HG03457 (cell line): Measurements from ENCODE around the gene SNED1.
"Not testable (repeated sequence)": the region's sequence is repeated elsewhere in the genome, so short reads cannot be mapped to it uniquely, and the experiment has no call there.

Experiments used
- ATAC-seq: cut with Tn5 transposase; IDR thresholded peaks from one replicate; pipeline ENCODE4 v1.9.1; 2021; ENCODE audit warnings: moderate number of reproducible peaks; ENCODE audit not compliant: unreplicated experiment

Gene SNED1

DNA sequence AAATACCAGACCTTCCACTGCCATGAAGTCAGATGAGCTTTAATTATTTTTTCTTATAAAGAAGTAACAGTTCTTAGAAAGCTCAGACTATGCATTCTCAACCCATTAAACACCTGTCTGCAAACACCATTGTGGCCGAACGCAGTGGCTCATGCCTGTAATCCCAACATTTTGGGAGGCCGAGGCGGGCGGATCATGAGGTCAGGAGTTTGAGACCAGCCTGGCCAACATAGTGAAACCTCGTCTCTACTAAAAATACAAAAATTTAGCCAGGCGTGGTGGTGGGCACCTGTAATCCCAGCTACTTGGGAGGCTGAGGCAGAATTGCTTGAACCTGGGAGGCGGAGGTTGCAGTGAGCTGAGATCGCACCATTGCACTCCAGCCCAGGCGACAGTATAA lies 106.2 kb downstream of the SNED1 start:
- ATAC-seq = not testable (repeated sequence)

DNA sequence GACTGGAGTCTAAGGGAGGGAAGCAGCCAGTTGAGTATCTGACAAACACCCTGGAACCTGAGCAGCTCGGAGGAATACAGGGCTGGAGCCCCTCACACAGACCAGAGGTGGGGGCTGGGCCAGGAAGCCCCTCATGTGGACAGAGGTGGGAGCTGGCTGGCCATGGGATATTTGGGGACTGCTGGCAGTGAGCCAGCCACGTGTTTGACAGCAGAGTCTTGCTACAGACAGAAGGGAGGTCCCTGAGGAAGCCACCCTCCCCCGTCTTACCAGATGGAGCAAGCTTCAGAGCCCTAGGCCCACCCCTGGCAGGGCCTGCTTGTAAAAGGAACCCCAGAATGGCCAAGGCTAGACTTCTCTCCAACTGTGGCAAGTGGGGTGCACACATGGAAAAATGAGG lies 107.2 kb downstream of the SNED1 start:
- ATAC-seq = no peak

DNA sequence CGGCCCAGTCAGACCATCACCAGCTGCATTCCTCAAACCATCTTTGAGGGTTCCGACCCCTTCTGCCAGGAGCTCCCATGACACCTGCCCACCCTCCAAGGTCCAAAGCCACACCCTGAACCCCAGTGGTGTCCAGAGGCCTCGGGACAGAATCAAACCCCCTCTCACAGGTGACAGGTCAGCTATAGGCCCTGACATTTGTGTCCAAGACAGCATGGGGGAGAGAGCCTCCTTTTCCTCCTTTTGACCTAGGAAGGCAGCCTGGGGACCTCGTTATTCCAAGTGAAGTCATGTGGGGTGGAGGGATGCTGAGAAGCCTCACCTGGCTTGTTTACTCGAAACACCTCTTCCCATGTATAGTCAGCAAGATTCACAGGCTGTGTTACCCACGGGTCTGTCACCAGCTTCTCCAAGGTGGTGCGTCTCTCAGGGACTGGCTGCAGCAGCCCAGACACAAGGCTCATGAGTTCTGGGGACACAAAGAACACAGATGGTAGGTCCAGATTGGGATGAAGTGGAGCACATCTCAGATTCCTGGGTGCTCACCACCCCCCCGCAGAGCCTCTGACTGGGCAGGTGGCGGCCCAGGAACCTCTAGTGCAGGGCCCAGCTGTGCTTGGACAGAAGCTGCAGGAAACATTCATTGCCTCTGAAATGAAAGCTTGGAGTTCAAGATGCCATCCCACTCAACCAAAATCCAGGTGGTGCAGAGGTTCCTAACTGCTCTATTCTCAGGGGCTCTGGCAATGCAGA lies 108.8 kb downstream of the SNED1 start:
- ATAC-seq = no peak

DNA sequence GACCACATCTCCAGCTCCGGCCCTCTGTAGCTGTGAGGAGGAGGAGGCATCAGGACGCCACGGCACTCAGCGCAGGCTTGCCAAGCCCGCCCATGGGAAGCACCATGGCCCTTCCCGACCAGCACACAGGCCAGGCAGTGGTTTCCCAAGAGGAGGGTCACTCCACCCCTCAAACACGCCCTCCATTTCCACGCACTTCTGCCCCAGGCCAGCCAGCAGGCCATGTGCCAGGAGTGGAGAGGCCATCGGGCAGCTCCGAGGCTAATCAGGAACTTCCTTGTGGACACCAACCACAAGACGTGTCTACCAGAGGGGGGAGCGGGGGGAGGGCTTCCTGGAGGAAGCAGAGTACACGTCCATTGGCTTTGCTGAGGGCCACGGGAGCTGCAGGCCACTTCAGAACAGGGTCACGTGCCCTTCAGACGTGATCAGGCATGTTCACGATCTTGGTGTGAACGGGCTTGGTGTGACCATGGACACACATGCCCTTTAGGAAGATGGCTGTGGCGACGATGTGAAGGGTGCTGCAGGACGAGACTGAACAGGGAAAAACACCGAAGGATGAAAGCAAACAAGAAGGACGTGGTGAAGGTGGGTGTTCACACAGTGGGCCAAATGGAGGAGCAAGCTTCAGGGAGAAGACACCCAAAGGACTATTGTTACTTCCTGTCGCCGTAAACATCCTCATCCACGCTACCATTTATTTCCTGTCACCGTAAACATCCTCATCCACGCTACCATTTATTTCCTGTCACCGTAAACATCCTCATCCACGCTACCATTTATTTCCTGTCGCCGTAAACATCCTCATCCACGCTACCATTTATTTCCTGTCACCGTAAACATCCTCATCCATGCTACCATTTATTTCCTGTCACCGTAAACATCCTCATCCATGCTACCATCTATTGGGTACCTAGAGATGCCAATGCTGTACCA lies 110.1 kb downstream of the SNED1 start:
- ATAC-seq = no peak

DNA sequence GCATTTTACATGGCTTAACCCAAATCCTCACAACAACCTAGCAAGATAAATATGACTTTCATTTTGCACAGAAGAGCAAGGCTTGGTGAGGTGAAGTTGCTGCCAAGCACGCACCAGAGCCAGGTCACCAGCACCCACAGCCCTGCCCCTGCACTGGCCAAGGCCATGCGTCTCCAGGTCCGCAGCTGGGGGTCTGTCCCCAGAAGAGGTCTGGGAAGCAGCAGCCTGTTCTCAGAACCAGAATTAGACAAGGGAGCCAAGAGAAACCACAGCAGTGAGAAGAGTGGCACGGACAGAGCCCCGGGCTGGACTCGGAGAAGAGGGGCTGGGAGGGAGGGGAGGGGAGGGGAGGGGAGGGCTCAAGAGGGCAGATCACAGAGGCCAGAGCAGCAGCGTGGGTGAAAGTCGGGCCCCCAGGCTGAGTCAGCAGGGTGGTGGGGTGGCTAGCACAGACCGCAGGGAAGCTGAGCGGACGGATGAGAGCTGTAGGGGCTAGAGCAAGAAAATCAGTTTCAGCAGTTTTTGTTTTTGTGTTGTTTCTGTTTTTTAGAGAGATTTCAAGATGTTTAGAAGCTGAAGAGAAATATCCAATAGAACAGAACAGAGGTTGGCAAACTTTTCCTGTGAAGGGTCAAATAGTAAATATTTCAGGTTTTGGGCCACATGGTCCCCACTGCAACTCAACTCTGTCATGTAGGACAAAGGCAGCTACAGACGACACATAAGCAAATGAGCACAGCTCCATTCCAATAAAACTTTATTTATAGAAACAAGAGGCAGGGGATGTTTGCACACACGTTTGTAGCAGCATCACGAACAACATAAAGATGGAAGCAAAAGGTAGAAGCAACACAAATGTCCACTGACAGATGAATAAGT lies 111.0 kb downstream of the SNED1 start:
- no peak for ATAC-seq

DNA sequence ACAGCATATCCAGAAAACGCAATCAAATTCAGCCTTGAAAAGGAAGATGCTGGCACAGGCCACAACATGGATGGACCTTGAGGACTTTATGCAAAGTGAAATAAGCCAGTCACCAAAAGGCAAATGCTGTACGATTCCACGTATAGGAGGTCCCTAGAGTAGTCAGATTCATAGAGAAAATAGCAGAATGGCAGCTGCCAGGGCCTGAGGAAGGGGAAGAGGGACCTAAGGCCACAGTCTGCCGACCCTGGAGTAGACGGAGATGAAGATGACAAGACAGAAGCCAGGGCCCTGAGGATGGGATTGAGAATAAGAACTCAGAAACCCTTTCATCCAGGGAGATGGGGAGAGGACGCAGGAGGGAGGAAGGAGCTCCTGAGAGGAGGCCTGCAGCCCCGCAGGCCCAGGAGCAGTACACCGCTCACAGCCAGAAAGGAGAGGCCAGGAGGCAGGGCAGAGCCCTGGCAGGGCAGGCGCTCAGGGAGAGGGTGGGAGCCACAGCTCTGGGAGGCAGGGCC lies 111.7 kb downstream of the SNED1 start:
- no peak for ATAC-seq

DNA sequence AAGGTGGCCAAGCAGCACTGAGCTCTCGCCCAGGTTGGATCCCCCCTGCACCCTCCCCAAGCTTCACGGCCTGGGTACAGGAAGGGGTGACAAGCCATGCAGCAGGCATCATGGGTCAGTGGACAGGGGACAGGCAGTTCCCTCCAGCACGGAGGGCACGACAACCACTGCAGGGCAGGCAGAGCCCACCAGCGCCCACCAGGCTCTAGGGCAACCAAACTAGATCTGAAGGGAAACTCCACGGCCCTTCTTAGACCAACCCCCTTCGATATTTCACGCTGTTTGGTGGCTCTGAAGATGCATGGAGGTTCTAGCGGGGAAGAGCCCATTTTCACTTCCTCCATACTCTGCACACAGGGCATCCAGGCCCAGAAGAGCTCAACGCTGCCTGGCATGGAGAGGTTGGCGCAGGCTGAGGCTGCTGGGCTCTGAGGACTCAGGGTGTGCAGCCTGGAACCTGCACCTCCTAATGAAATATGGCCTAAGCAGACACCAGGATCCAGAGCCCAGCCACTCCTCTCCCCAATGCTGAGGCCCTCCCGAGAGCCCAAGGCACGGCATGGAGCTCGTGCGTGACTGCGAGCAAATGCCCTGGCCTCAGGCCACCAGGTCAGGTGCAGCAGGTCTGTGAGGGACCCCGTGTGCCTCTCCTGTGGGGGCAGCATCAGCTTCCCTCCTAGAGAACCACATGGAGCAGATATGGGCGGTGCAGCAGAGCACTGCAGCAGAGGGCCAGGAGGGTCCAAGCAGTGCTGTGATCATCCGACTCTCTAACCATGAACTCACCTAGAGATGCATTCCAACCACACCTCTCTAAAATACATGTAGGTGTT lies 112.4 kb downstream of the SNED1 start:
- ATAC-seq = peak; percentile 26

DNA sequence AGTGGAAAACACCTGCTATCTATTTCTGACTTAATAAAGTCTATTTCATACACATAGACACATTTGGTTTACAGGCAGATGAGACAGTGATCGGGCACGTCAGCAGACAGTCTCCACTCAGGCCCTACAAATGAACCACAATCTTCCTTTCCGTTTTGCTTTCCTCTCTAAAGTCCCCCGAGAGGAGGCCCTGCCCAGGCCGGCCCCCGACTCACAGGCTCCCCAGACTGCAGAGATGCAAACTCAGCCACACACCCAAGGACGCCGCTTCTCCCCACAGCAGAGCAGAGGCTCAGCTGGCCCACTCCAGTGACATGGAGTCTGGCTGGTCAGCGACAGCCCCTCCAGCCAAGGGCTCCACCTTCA lies 113.0 kb downstream of the SNED1 start:
- ATAC-seq = peak; percentile 41

DNA sequence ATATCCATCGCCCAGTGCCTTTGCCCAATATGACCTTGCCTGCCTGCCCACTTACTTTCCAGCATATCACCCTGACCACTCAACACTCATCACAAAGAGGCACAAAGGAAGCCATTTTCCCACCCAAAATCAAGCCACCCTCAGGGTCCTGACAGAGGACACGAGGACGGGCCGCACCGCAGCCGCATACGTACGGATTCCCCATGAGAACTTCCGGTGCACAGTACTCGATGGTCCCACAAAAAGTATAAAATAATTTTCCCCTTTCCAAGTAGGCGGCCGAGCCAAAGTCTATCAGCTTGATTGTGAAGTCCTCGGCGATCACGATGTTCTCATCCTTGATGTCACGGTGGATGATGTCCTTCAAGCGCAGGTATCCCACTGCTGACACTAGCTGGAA lies 113.6 kb downstream of the SNED1 start:
- no peak for ATAC-seq

DNA sequence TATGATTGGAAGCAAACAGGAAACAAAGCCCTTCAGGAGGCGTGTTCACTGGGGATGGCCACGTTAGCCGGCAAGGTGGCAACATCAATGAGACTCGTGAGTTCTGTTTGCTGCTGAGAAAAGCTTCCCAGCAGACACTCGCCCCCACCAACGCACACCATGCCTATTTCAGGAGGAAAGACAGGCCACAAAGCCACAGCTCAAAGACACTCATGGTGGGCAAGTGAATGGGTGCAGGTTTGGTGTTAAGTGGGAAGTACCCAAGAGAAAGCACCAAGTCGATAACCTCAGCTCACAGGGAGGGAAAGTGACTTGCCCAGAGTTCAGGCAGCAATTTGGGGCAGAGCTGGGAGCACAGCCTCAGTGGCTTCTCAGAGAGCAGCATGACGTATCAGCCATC lies 114.2 kb downstream of the SNED1 start:
- no peak for ATAC-seq

DNA sequence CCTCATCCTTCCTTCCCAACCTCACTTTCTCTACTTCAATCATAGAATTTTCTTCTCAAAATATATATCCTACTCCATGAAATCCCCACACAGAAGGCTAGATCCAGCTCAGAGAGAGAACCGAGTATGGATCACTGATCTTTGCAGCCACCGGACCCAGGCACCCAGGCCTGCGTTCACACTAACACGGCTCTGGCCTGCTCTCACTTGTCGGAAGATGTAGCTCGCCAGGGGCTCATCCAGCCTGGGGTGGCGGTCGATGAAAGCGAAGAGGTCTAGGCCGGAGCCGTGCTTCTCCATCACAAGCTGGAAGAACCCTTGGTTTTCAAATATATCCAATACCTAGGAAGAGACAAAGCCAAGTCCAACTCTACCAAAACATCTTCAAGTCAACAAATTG lies 116.4 kb downstream of the SNED1 start:
- no peak for ATAC-seq

DNA sequence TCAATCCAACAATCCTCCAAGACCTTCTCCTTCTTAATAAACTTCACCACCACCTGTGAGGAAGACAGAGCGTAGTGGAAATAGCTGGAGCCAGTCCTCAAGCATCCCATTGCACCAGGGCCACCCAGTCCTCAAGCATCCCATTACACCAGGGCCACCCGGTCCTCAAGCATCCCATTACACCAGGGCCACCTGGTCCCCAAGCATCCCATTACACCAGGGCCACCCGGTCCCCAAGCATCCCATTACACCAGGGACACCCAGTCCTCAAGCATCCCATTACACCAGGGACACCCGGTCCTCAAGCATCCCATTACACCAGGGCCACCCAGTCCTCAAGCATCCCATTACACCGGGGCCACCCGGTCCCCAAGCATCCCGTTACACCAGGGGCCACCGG lies 116.9 kb downstream of the SNED1 start:
- no peak for ATAC-seq

DNA sequence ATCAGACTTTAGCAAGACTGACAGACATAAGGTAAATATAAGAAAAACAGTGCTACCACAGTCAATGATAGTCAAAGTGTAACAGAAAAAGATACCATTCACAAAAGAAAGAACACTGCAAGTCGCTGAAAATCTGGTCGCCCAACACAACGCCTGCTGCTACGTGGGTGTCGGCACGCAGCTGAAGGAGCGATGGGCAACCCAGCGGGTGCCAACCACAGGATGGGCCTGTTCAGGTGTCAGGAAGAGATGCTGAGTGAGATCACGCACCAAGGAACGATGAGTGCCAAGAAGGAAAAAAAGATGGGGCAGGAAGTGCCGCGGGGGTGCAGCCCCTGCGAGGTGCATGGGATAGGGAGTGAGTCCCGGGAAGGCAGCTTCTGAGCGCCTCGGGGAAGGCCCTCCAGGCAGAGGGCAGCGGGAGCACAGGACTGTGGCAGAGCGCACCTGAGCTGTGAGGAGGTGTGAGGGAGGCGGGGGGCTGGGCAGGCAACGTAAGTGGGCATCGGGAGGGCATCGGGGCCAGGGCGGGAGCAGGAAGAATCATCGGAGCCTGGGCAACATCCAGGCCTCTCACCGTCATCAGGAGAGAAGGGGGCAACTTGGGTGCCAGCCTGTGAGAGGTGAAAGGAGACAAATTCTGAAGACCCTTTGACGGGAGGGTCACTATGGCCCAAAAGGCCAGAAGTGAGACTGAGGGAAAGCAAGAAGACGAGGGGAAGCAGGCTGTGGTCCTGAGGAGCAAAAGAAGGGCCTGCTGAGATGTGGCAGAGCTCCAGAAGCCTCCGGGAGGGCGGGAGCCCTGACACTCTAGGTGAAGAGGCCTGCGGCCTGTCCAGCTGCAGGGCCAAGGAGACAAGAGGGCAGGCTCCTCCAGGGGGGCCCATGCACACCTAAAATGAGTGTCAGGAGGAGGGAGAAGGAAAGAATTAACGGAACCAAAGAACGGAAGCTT lies 118.5 kb downstream of the SNED1 start:
- no peak for ATAC-seq

DNA sequence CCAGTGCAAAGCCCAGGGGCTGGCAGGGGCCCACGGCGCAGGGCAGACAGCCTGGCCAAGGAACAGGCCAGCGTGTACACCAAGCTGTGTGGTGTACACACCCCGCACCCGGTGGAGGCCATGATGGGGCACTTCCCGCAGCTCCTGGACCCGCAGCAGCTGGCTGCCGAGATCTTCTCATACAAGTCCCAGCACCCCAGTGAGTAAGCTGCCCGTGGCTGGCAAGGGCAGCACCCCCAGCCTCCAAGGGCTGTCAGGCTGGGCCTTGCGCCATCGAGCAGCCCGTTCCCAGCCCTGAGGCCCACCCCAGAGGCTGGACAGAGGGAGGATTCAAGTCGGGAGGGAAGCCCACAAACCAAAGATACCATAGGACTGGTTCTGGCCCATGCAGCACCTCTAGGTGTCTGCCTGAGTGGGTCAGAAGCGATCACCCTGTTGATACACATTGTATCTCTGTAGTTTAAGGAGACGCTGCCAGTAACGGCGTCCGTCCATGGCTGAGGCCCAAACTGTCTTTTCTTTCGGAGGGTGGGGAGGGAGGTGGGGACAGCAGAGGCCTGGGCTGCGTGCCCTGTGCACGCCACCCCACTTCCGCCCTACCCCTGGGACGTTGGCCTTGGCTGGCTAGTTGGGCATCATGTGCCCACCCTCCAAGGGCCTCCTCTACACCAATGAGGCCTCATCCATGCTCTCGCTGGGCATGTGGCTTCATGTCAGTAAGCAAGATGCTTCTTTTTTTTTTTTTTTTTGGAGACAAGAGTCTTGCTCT lies 120.5 kb downstream of the SNED1 start:
- no peak for ATAC-seq

DNA sequence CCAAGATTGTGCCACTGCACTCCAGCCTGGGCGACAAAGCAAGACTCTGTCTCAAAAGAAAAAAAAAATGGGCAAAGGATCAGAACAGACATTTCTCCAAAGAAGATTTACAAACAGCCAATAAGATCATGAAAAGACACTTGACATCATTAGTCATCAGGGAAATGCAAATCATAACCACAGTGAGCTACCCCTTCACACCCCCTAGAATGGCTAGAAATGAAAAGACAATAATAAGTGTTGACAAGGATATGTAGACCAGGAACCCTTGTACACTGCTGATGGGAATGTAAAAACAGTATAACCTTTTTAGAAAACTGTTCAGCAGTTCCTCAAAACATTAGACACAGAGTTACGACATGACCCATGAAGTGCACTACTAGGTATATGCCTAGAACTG lies 122.0 kb downstream of the SNED1 start:
- ATAC-seq = no peak

DNA sequence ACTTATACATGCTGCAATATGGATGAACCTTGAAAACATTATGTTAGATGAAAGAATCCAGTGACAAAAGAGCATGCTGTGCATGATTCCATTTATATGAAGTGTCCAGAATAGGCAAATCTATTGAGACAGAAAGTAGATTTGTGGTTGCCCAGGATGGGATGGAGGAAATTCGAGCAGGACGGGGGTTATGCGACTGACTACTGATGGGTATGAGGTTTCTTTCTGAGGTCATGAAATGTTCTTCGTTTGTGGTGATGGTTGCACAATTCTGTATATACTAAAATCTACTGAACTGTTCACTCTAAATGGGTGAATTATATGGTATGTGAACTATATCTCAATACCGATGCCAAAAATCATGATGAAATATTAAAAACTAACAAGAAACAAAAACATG lies 122.6 kb downstream of the SNED1 start:
- ATAC-seq = no peak

DNA sequence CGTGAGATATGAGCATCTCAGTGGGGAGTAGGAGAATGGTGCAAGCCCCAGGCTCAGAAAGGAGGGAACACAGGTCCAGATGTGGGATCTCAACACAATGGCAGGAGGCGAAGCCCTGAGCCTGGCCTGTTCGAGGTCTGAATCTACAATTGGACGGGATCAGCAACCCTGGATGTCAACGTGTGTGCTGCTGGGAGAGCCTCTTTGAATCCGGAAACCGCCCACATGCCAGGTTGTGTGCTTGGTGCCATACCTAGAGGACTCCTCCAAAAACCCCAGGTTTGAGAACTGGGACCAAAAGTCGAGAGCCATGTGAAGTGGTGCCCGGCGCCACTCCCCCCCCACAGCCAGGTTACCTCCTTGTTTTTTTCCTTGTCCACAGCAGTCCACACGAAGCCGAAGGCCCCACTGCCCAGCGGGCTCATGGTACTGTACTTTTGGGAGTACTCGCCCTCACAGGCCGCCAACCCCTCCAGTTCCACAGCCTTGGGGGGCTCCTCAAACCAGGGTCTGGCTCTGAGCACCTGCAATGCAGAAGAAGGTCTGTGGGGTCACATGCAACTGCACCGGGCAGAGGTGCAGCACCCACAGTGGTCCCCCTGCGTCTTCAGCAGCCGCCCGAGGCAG lies 124.1 kb downstream of the SNED1 start:
- no peak for ATAC-seq
